HG03457 (cell line): ENCODE measurements around the gene DCP2.
"Not testable (repeated sequence)": the region's sequence is repeated elsewhere in the genome, so short reads cannot be mapped to it uniquely, and the experiment has no call there.

Source experiments
- ATAC-seq: cut with Tn5 transposase; IDR thresholded peaks from one replicate; pipeline ENCODE4 v1.9.1; 2021; ENCODE audit warnings: moderate number of reproducible peaks; ENCODE audit not compliant: unreplicated experiment

Gene DCP2

DNA sequence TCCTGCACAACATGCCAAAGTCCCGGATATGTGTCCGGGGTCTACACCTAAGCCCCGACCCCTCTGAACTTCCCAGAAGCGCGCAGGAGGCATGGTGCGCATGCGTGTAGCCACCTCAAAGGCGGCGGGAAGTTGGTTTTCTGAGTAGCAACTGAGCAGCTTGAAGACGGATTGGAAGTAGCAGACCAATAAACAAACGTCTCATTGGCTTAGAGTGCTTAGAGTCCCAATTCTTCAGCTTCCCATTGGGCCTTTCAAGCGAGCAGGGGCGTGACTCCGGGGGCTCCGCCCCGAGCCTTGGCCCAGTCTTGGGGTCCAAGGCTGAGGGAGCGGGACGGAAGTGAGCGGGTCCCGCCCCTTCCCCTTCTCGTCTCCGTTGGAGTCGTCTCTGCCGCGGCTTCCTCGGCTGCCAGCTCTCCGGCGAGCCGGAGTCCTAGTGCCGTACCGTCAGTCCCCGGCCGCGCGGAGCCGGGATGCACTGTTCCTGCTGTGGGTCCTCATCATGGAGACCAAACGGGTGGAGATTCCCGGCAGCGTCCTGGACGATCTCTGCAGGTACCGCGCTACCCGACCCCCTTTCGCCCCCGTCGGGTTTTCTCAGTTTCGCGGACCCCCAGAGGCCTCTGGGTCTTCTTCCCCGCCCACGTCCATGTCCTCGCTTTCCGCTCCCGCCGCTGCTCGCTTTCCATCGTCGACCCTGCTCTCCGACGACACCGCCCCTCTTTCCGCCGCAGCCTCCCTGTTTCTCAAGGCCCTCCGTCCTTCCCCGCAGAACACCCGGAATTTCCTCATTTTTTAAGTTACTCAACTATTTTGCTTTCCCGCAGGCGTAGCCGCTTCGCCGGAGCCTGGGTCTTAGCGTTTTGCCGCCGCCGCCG is at the start of gene DCP2:
DCP2 (plus strand) TSS at position 367 of the 878 bp plus-strand sequence; CDS start at position 503, 136 bp downstream.
- peak; percentile 98 for ATAC-seq

- peak; percentile 77 for ATAC-seq
These were observed 47.1 kb upstream of the DCP2 start for GRCh38 chr5:112929336-112930081.

DNA sequence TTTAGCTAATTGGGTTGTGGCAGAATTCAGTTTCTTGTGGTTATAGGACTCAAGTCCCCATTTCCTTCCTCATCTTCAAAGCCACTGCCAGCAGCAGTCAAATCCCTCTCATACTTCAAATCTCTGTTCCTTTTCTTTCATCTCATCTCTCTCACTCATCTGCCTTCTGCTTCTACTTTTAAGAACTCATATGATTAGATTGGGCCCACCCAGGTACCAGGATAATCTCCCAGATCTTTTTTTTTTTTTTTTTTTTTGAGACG is 46.6 kb upstream of the DCP2 start:
- ATAC-seq: peak; percentile 26

GRCh38 chr5:112931473-112931872 is 45.1 kb upstream of the DCP2 start:
- no peak for ATAC-seq

- no peak for ATAC-seq
These were observed 43.5 kb upstream of the DCP2 start for GRCh38 chr5:112933105-112933504.

DNA sequence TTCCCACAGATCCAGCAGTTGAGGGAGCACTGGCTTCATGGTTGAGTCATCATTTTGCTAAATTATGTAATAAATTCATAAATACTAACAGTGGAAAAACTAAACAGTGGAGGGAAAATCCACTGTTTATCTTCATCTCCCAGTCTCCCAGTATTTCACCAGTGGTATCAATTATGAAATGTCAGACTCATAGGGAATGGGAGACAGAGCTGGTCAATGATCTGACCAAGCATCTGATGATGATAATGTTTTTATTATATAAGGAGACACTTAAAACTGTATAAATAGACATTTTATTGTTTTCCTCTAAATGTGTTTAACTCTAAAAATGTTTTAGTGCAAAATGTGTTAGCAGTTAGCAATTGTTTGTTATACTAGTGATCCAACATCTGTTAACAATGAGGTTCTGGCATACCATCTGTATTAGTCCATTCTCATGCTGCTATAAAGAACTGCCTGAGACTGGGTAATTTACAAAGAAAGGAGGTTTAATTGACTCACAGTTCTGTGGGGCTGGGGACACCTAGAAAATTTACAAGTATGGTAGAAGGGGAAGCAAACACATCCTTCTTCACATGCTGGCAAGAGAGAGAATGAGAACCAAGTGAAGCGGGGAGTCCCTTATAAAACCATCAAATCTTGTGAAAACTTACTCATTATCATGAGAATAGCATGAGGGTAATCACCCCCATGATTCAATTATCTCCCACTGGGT is 42.8 kb upstream of the DCP2 start:
- no peak for ATAC-seq

DNA sequence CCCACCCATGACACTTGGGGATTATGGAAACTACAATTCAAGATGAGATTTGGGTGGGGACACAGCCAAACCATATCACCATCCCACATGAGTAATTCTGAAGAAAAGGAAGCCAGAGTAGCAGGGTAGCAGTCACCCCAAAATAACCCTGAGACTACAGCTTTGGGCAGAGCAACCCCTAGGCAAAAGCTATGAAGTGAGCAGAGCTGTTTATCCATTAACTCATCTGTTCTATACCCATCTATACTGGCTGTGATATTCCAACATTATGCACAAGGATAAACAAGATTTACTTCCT is 42.3 kb upstream of the DCP2 start:
- no peak for ATAC-seq

DNA sequence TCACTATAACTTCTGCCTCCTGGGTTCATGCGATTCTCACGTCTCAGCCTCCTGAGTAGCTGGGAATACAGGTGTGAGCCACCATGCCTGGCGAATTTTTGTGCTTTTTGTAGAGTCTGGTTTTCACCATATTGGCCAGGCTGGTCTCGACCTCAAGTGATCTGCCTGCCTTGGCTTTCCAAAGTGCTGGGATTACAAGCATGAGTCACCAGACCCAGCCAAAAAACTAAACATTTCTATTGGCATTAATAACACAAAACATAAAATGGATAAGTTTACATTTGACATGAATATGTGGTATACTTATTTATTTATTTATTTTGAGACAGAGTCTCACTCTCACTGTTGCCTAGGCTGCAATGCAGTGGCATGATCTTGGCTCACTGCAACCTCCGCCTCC is 40.9 kb upstream of the DCP2 start:
- no peak for ATAC-seq

DNA sequence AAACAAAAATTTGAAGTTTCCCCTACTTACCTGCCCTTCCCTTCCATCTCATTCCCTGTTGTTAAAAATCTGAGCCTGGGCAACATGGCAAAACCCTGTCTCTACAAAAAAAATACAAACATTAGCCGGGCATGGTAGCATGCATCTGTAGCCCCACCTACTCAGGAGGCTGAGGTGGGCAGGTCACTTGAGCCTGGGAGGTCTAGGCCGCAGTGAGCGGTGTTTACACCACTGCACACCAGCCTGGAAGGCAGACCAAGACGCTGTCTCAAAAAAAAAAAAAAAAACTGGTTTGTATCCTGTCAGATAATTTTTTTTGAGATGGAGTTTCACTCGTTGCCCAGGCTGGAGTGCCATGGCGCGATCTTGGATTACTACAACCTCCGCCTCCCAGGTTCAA is 38.3 kb upstream of the DCP2 start:
- no peak for ATAC-seq

DNA sequence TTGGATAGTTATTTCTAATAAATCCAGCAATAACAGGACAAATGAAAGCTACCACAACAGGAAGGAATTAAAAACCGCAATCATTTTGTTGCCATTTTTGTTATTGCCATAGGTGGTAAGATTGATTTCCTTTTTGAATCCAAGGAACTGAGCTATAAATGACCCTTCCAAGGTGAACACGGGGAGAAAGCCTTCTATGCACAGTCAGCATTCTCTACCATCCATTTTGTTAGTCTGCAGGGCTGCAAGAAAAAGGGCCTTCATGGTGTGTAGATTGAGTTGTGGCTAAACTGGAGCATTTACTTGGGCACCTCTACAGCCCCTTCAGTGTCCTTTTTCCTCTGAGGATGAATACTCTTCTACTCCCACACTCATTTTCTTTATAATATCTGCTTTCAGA is 35.9 kb upstream of the DCP2 start:
- ATAC-seq: no peak

GRCh38 chr5:112948458-112948857 is 28.1 kb upstream of the DCP2 start:
- no peak for ATAC-seq

DNA sequence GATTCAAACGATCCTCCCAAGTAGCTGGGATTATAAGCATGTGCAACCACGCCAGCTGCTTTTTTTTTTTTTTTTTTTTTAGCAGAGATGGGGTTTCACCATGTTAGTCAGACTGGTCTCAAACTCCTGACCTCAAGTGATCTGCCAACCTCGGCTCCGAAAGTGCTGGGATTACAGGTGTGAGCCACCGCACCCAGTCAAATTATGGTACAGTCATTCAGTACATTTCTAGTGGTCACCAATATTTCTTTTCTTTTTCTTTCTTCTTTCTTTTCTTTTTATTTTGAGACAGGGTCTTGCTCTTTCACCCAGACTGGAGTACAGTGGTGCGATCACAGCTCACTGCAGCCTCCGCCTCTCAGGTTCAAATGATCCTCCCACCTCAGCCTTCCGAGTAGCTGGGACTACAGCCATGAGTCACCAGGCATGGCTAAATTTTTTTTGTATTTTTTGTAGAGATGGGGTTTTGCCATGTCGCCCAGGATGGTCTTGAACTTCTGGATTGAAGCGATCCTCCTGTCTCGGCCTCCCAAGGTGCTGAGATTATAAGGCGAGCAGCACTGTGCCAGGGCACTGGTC is 25.4 kb upstream of the DCP2 start:
- peak; percentile 63 for ATAC-seq

DNA sequence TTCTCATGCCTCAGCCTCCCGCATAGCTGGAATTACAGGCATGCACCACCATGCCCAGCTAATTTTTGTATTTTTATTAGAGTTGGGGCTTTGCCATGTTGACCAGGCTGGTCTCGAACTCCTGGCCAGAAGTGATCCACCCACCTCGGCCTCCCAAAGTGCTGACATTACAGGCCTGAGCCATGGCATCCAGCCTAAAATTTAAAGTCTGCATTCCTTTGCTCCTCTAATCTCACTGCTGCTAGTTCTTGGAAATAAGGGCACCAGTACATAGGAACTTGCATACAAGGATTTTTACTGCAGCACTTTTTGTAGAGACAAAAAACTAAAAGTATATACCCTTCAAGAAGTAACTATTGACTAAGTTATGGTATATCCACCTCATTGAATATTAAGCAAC is 20.0 kb upstream of the DCP2 start:
- ATAC-seq: no peak

DNA sequence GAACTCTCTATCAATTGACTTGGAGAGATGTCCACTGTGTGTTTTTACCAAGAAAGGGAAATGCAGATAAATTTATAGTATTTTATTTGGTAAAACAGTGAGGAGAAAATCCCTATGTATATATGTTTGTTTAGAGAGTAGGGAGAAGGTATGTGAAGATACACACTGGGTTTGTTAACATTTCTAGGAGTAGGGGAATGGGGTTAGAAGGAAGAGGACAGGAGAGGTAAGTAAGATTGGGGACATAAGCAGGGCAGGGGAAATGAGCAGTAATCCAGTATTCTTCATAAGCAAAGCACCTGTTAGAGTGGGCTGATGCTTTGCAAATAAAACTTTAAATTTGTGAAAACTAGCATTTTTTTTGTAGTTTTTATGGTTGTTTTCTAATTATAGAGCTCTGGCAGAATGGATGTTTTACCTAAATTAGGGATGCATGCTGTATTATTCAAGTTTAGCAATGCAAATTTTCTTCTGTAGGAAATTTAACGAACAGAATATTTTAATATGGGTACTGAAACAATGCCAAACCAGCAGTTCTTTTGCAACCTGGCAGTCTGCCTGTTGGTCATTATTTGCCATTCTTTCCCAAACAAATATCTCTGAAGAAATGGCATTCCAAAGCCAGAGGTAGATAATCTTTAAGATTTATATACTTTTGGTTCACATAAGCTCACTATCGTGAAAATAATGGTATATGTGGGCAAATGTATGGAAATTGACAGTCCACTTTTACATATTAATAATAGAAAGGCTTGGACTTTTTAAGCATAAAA is 19.4 kb upstream of the DCP2 start:
- ATAC-seq: no peak

DNA sequence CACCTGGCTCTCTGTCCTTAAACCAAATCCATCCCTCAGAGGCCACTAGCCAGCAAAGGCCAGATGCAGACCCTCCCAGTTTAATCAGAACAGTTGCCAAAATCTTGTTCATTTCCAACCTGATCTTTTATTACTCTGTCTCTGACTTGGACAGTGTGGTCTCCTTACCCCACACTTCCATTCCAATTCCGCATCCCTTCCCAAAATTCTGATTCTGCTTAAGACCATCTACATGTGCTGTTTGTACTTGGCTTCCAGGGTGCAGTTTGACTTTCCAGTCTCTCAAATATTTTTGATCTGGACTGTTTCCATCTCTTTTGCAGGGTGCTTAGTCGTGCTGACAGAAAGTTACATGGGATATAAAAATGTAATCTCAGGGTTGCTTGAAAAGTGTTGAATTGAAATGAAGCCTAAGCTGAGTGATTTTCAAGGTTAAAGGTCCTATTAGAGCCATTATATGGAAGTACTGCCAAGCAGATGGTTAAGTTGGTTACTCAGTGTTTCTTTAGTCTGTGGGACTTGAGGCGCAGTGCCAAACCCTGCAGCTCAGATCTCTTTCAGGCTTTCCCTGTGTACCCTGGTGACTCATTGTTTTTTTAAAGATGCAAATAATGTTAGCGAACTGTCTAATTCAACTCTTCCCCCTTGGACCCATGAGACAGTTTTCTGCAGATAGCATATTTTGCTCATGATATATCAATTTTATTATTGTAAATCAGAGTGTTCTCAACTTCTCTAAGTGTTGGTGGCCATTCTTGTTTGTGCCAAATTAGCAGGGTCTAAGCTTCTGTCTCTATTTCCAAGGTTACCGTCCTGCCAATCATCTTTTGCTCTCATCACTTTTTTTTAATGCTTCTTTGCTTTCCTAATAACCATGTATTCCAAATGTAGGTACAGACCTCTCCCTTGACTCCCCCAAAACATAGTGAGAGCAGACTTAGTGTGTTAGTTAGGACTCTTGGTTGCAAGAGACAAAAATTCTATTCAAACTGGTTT is 18.2 kb upstream of the DCP2 start:
- ATAC-seq: peak; percentile 82

- ATAC-seq: not testable (repeated sequence)
These were observed 16.7 kb upstream of the DCP2 start for GRCh38 chr5:112959872-112960271.

GRCh38 chr5:112960315-112960714 is 16.3 kb upstream of the DCP2 start:
- ATAC-seq: no peak

- no peak for ATAC-seq
These were observed 15.6 kb upstream of the DCP2 start for GRCh38 chr5:112960863-112961504.

GRCh38 chr5:112963374-112963733 is 13.2 kb upstream of the DCP2 start:
- ATAC-seq: not testable (repeated sequence)
